IMR-90 (cell line): ENCODE results near the gene FUBP3. TPM values are rescaled to one million over a fixed set of nuclear protein-coding genes. Genes with fewer than 3 reads are reported as not detected.

Source experiments
- ATAC-seq: fragments of 200-7000 bp; cut with Tn5 transposase; 2 replicates; pipeline ENCODE4 v1.9.1; 2020; ENCODE audit warnings: low read depth, mild to moderate bottlenecking, moderate library complexity
- BruUV-seq: library from RNA; stranded (reverse); fragments of 400-500 nt; replicated peaks from 2 replicates; lab custom pipeline; 2021; lab: Mats Ljungman, UMichigan
- CTCF ChIA-PET: fragments of 300-600 bp; formaldehyde crosslinking; extraction: SDS; loops from one replicate; lab custom pipeline; 2021; ENCODE audit warnings: antibody characterized with exemption; lab: Yijun Ruan, JAX
- POLR2A ChIA-PET: fragments of 300-600 bp; sonication (Branson Sonifier 250); formaldehyde crosslinking; loops from one replicate; lab custom pipeline; 2022; ENCODE audit warnings: antibody characterized with exemption; ENCODE audit not compliant: unreplicated experiment; lab: Charles Lee
- DNase-seq: peaks from one replicate; pipeline ENCODE4 v3.0.0; 2013
- H2AFZ ChIP-seq: replicated peaks from 2 replicates; pipeline ENCODE3; 2013; ENCODE audit warnings: low read length, mild to moderate bottlenecking; ENCODE audit not compliant: poor library complexity
- H2AK5ac ChIP-seq: 2 replicates; pipeline ENCODE4 v1.6.1; 2013; ENCODE audit warnings: low read depth, low read length, inconsistent platforms
- H2AK9ac ChIP-seq: replicated peaks from 2 replicates; pipeline ENCODE3; 2013; ENCODE audit warnings: mild to moderate bottlenecking, low read depth, low read length, moderate library complexity; ENCODE audit not compliant: poor library complexity
- H2BK120ac ChIP-seq: 2 replicates; pipeline ENCODE4 v1.6.1; 2013; ENCODE audit warnings: low read depth, low read length, inconsistent platforms
- H2BK15ac ChIP-seq: 3 replicates; pipeline ENCODE4 v1.6.1; 2013; ENCODE audit warnings: low read depth, low read length, inconsistent platforms
- H2BK20ac ChIP-seq: 2 replicates; pipeline ENCODE4 v1.6.1; 2013; ENCODE audit warnings: low read depth, mild to moderate bottlenecking, inconsistent platforms, low read length, moderate library complexity
- H2BK5ac ChIP-seq: 2 replicates; pipeline ENCODE4 v1.6.1; 2013; ENCODE audit warnings: mild to moderate bottlenecking, low read depth, low read length, inconsistent platforms; ENCODE audit not compliant: poor library complexity, severe bottlenecking
- H3K14ac ChIP-seq: replicated peaks from 2 replicates; pipeline ENCODE4 v1.6.1; 2013; ENCODE audit warnings: low read depth, low read length, inconsistent platforms
- H3K18ac ChIP-seq: 2 replicates; pipeline ENCODE4 v1.6.1; 2013; ENCODE audit warnings: low read depth, low read length, control low read depth
- H3K23ac ChIP-seq: 2 replicates; pipeline ENCODE4 v1.6.1; 2013; ENCODE audit warnings: low read depth, low read length, inconsistent platforms
- H3K27ac ChIP-seq: 2 replicates; pipeline ENCODE4 v1.5.1; 2013; ENCODE audit warnings: mild to moderate bottlenecking, control low read depth, low read length; ENCODE audit not compliant: insufficient read depth
- H3K27me3 ChIP-seq: 2 replicates; pipeline ENCODE4 v1.6.1; 2013; ENCODE audit warnings: low read length; ENCODE audit not compliant: control insufficient read depth, insufficient read depth
- H3K36me3 ChIP-seq: 2 replicates; pipeline ENCODE4 v1.6.1; 2013; ENCODE audit warnings: low read length, mixed read lengths; ENCODE audit not compliant: control insufficient read depth, insufficient read depth
- H3K4ac ChIP-seq: 2 replicates; pipeline ENCODE4 v1.6.1; 2013; ENCODE audit warnings: low read depth, low read length, inconsistent platforms
- H3K4me1 ChIP-seq: 2 replicates; pipeline ENCODE4 v1.6.1; 2013; ENCODE audit warnings: low read length, mixed read lengths; ENCODE audit not compliant: control insufficient read depth, insufficient read depth
- H3K4me2 ChIP-seq: 2 replicates; pipeline ENCODE4 v1.6.1; 2013; ENCODE audit warnings: low read depth, mild to moderate bottlenecking, control low read depth, low read length, moderate library complexity
- H3K4me3 ChIP-seq: 2 replicates; pipeline ENCODE4 v1.5.1; 2013; ENCODE audit warnings: low read depth, mild to moderate bottlenecking, control low read depth, low read length, moderate library complexity; ENCODE audit not compliant: insufficient read depth
- H3K56ac ChIP-seq: 2 replicates; pipeline ENCODE4 v1.6.1; 2013; ENCODE audit warnings: low read length, inconsistent platforms; ENCODE audit not compliant: insufficient read depth; ENCODE audit errors: extremely low read depth
- H3K79me1 ChIP-seq, 2 experiments: 2 replicates each; pipeline ENCODE4 v1.6.1; 2013; ENCODE audit warnings: low read length in 2 of 2, inconsistent platforms in 1 of 2, low read depth in 1 of 2
- H3K9ac ChIP-seq: 2 replicates; pipeline ENCODE4 v1.6.1; 2013; ENCODE audit warnings: low read depth, low read length, control low read depth
- H3K9me1 ChIP-seq: 2 replicates; pipeline ENCODE4 v1.6.1; 2013; ENCODE audit warnings: low read length, inconsistent platforms; ENCODE audit not compliant: insufficient read depth
- H3K9me3 ChIP-seq: 2 replicates; pipeline ENCODE4 v1.6.1; 2013; ENCODE audit warnings: low read length; ENCODE audit not compliant: control insufficient read depth, insufficient read depth
- H4K20me1 ChIP-seq: 2 replicates; pipeline ENCODE4 v1.6.1; 2013; ENCODE audit warnings: low read length, inconsistent platforms; ENCODE audit not compliant: insufficient read depth
- H4K5ac ChIP-seq: 2 replicates; pipeline ENCODE4 v1.6.1; 2013; ENCODE audit warnings: mild to moderate bottlenecking, low read depth, low read length, control low read depth
- H4K8ac ChIP-seq, 2 experiments: 2 replicates each; pipeline ENCODE4 v1.6.1; 2013; ENCODE audit warnings: low read depth in 2 of 2, low read length in 2 of 2, control low read depth in 1 of 2, inconsistent platforms in 1 of 2
- H4K91ac ChIP-seq: 2 replicates; pipeline ENCODE4 v1.6.1; 2013; ENCODE audit warnings: low read depth, low read length, inconsistent platforms; ENCODE audit not compliant: insufficient read depth
- BHLHE40 ChIP-seq: fragments of 150-350 bp; IDR thresholded peaks from 2 replicates; pipeline ENCODE4 v1.6.1; 2016; ENCODE audit warnings: mild to moderate bottlenecking, low read depth, low read length
- CEBPB ChIP-seq: IDR thresholded peaks from 2 replicates; pipeline ENCODE4 v1.6.1; 2012; ENCODE audit warnings: low read depth, low read length, improper control_type of control experiment
- CHD1 ChIP-seq: IDR thresholded peaks from 2 replicates; pipeline ENCODE4 v1.6.1; 2012; ENCODE audit warnings: low read depth, low read length, improper control_type of control experiment
- FOS ChIP-seq: fragments of 150-350 bp; IDR thresholded peaks from 2 replicates; pipeline ENCODE4 v1.6.1; 2016; ENCODE audit warnings: low read depth, low read length
- MAFK ChIP-seq: IDR thresholded peaks from 2 replicates; pipeline ENCODE4 v1.6.1; 2012; ENCODE audit warnings: low read depth, low read length, improper control_type of control experiment
- MAZ ChIP-seq: IDR thresholded peaks from 2 replicates; pipeline ENCODE4 v1.6.1; 2012; ENCODE audit warnings: low read depth, mild to moderate bottlenecking, low read length, improper control_type of control experiment, moderate library complexity, borderline replicate concordance
- MXI1 ChIP-seq: IDR thresholded peaks from 2 replicates; pipeline ENCODE4 v1.6.1; 2012; ENCODE audit warnings: low read depth, mild to moderate bottlenecking, low read length, moderate library complexity, borderline replicate concordance
- NFE2L2 ChIP-seq: fragments of 150-350 bp; IDR thresholded peaks from 2 replicates; pipeline ENCODE4 v1.6.1; 2016; ENCODE audit warnings: low read depth, mild to moderate bottlenecking, low read length
- POLR2A ChIP-seq: IDR thresholded peaks from 2 replicates; pipeline ENCODE4 v1.6.1; 2012; ENCODE audit warnings: mild to moderate bottlenecking, low read depth, low read length
- RAD21 ChIP-seq: IDR thresholded peaks from 2 replicates; pipeline ENCODE4 v1.6.1; 2012; ENCODE audit warnings: low read length, improper control_type of control experiment
- RCOR1 ChIP-seq: IDR thresholded peaks from 2 replicates; pipeline ENCODE4 v1.6.1; 2012; ENCODE audit warnings: mild to moderate bottlenecking, low read length, improper control_type of control experiment; ENCODE audit not compliant: insufficient replicate concordance
- RFX5 ChIP-seq: IDR thresholded peaks from 2 replicates; pipeline ENCODE4 v1.8.0; 2012; ENCODE audit warnings: low read depth, mild to moderate bottlenecking, low read length, moderate library complexity
- SMC3 ChIP-seq: fragments of 150-350 bp; IDR thresholded peaks from 2 replicates; pipeline ENCODE4 v1.6.1; 2016; ENCODE audit warnings: low read depth, mild to moderate bottlenecking, antibody characterized with exemption, low read length, moderate library complexity
- WGBS, 2 experiments: methylation state at CpG; one replicate each; pipeline versions ENCODE4 v1.1.5 to v1.1.7; 2013; ENCODE audit warnings: missing lambda C conversion rate in 2 of 2; ENCODE audit not compliant: insufficient read length in 1 of 2; ENCODE audit errors: extremely low coverage in 2 of 2; 5-methylcytosine and 5-hydroxymethylcytosine counted together
- dilution Hi-C: fragments of 300-500 bp; cut with HindIII; formaldehyde crosslinking; loops from one replicate; pipeline ENCODE4 v1.14.3; 2018; ENCODE audit warnings: low sequenced_read_pairs; ENCODE audit not compliant: unreplicated experiment
- in situ Hi-C: fragments of 300-500 bp; cut with MboI; formaldehyde crosslinking; loops from 3 replicates; pipeline ENCODE4 v1.14.3; 2019; ENCODE audit warnings: low sequenced_read_pairs, inconsistent platforms, mixed read lengths
- intact Hi-C: fragments of 100-400 bp; cut with micrococcal nuclease; formaldehyde crosslinking; loops from 2 replicates; pipeline ENCODE4 v1.10.0; 2022
- polyA plus RNA-seq, 3 experiments: library from polyadenylated mRNA; depleted of rRNA; stranded (reverse); fragments of >200 nt; gene quantifications; 2 replicates each; pipeline ENCODE4 v1.2.3, GENCODE V29; 2012; ENCODE audit warnings: low replicate concordance in 1 of 3
- total RNA-seq: library from RNA; depleted of rRNA; stranded (reverse); fragments of >200 nt; gene quantifications from 2 replicates; pipeline ENCODE4 v1.2.3, GENCODE V29; 2012
- TF ChIP-seq, protein P1 (sequence below): fragments of 150-350 bp; IDR thresholded peaks from 2 replicates; pipeline ENCODE4 v1.6.1; 2016; ENCODE audit warnings: low read depth, mild to moderate bottlenecking, low read length, moderate library complexity, borderline replicate concordance
- TF ChIP-seq, protein P2 (sequence below): conservative IDR thresholded peaks from 2 replicates; pipeline ENCODE4 v1.5.1; 2012; ENCODE audit warnings: mild to moderate bottlenecking, low read depth, low read length, improper control_type of control experiment
- TF ChIP-seq, protein P3 (sequence below): fragments of 150-350 bp; IDR thresholded peaks from 2 replicates; pipeline ENCODE4 v1.6.1; 2017; ENCODE audit warnings: mild to moderate bottlenecking, antibody characterized with exemption, low read length, low read depth

The FUBP3 gene
- total and polyA plus RNA-seq, 2 of the 4 experiments (the other 2 are of a cell fraction): 32.3 to 50.1 TPM

DNA sequence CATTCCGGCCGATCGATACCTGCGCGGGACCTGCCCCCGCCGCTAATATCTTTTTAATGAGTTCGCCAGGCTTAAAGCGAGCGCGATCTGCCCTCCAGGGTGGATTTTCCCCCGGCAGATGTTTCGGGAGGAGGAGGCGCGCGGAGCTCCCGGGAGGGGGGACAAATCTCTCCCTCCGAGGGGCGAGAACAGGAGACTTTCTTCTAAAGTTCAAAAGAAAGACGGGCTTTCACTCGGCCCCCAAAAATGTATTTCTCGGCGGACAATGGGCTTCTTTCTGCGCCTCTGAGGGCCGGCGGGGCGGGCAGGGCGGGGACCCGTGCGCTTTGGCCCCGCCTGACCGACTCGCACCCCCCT, 80.9 kb downstream of the FUBP3 start:
- BruUV-seq: no TSS peak
- Histone ChIP-seq H4K20me1 (0 out of 2 replicates have a peak, but pooled peaks cover 3% of the 10 kb centered on the region), H3K79me1 (no peaks in the 10 kb centered on the region), H3K23ac (no peak overlapping the region), H2BK5ac (no peak overlapping the region), H2AFZ (no peak overlapping the region), H2BK20ac (no peak overlapping the region), H3K4me1 (no peaks in the 10 kb centered on the region; the same call in 1 of the 2 replicates), H3K4me2 (no peak overlapping the region), H3K9me3 (peaks cover 7% of the 10 kb centered on the region; the same call in 1 of the 2 replicates), H2AK9ac (no peak overlapping the region), H3K9ac (no peak overlapping the region), H2BK120ac (no peak overlapping the region), H3K27ac (no peak overlapping the region), H3K27me3 (peaks cover 97% of the 10 kb centered on the region), H2BK15ac (no peak overlapping the region), H3K14ac (no peak overlapping the region), H3K4ac (no peak overlapping the region), H3K56ac (no peak overlapping the region), H4K8ac (no peak overlapping the region), H3K9me1 (no peaks in the 10 kb centered on the region), H4K91ac (no peak overlapping the region), H4K5ac (no peak overlapping the region), H3K36me3 (no peaks in the 10 kb centered on the region), H3K18ac (no peak overlapping the region), H3K4me3 (no peak overlapping the region), H2AK5ac (no peak overlapping the region)
- dilution Hi-C loops (no loop called here), in situ Hi-C loops (loop anchor here (25.0 kb wide), 1 partner anchor 548 kb away; no protein-coding TSS in a partner anchor), intact Hi-C loops (no loop called here)
- POLR2A ChIA-PET: no interaction called here
- ATAC-seq (no peak), DNase-seq (no peak)
- CTCF ChIA-PET: no interaction called here
- WGBS, 2 experiments: 1% methylated on average over 12 of the region's 33 CpGs; no CpG with 5 or more reads in 1 of the 2 experiments
- no peak for TF ChIP-seq MAFK
- no peak for TF ChIP-seq CHD1
- TF ChIP-seq, protein P1, sequence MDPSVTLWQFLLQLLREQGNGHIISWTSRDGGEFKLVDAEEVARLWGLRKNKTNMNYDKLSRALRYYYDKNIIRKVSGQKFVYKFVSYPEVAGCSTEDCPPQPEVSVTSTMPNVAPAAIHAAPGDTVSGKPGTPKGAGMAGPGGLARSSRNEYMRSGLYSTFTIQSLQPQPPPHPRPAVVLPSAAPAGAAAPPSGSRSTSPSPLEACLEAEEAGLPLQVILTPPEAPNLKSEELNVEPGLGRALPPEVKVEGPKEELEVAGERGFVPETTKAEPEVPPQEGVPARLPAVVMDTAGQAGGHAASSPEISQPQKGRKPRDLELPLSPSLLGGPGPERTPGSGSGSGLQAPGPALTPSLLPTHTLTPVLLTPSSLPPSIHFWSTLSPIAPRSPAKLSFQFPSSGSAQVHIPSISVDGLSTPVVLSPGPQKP: no peak
- no peak for TF ChIP-seq CEBPB
- TF ChIP-seq SMC3: no peak
- TF ChIP-seq RCOR1: no peak
- TF ChIP-seq NFE2L2: no peak
- no peak for TF ChIP-seq RFX5
- TF ChIP-seq MAZ: no peak
- TF ChIP-seq, protein P2, sequence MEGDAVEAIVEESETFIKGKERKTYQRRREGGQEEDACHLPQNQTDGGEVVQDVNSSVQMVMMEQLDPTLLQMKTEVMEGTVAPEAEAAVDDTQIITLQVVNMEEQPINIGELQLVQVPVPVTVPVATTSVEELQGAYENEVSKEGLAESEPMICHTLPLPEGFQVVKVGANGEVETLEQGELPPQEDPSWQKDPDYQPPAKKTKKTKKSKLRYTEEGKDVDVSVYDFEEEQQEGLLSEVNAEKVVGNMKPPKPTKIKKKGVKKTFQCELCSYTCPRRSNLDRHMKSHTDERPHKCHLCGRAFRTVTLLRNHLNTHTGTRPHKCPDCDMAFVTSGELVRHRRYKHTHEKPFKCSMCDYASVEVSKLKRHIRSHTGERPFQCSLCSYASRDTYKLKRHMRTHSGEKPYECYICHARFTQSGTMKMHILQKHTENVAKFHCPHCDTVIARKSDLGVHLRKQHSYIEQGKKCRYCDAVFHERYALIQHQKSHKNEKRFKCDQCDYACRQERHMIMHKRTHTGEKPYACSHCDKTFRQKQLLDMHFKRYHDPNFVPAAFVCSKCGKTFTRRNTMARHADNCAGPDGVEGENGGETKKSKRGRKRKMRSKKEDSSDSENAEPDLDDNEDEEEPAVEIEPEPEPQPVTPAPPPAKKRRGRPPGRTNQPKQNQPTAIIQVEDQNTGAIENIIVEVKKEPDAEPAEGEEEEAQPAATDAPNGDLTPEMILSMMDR: no peak
- no peak for TF ChIP-seq POLR2A
- no peak for TF ChIP-seq BHLHE40
- TF ChIP-seq MXI1: no peak
- TF ChIP-seq RAD21: no peak
- no peak for TF ChIP-seq FOS
- TF ChIP-seq, protein P3, sequence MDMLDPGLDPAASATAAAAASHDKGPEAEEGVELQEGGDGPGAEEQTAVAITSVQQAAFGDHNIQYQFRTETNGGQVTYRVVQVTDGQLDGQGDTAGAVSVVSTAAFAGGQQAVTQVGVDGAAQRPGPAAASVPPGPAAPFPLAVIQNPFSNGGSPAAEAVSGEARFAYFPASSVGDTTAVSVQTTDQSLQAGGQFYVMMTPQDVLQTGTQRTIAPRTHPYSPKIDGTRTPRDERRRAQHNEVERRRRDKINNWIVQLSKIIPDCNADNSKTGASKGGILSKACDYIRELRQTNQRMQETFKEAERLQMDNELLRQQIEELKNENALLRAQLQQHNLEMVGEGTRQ: no peak
